ENCODE measurements around the gene C7orf25.
A peak's percentile ranks its signal among the peaks of the same experiment; 100 is the strongest.

C7orf25 gene

GRCh38 chr7:42931834-42932651 is 20.2 kb upstream of the C7orf25 start, which contains the start of the genes MRPL32 and PSMA2:
TSS of gene MRPL32 (plus strand) at chr7:42932376. CDS start at chr7:42932387, 11 bp downstream.
TSS of gene PSMA2 (minus strand) at chr7:42932174. CDS start at chr7:42932158, 16 bp downstream.
- H3K36me3 ChIP-seq (replicated peaks; ENCODE audit: low read depth, low read length): peaks cover 39% of the 10 kb centered on the region
- H3K4me1 ChIP-seq (ENCODE audit: low read length): peaks cover 53% of the 10 kb centered on the region

DNA sequence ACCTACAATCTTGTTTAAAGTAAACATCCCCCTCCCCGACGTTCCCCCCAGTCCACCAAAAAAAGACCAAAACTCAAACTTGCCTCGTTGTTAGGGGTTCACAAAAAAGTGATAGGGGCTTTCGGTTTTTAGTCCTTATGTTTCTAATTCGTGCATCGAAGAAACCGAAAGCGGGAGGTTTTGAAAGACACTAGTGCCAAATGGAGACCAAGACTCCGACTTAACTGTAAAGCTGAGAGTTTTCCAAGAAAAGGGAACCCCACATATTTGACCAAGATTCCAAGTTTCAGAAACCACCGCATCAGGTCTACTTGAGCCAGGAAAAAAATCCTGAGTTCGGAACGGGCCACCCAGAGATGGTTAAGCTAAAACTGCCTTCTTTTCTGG is 19.6 kb upstream of the C7orf25 start:
- peak overlapping the region; percentile 30; the same call in 1 of the 2 replicates for H2AFZ ChIP-seq (ENCODE audit: low read depth, low read length)
- no peaks in the 10 kb centered on the region for H3K9me3 ChIP-seq (ENCODE audit: insufficient read depth, low read length)
- H3K4me2 ChIP-seq (ENCODE audit: low read length): peak overlapping the region; percentile 92
- peaks cover 89% of the 10 kb centered on the region for H3K79me2 ChIP-seq (ENCODE audit: low read length)
- H3K27me3 ChIP-seq (ENCODE audit: low read depth, low read length): no peaks in the 10 kb centered on the region
- peak overlapping the region; percentile 93 for H3K9ac ChIP-seq (ENCODE audit: low read length)
- H4K20me1 ChIP-seq (ENCODE audit: insufficient read depth, low read length): peaks cover 46% of the 10 kb centered on the region
- peak overlapping the region; percentile 86 for H3K4me3 ChIP-seq (ENCODE audit: low read length)
- peaks cover 40% of the 10 kb centered on the region for H3K36me3 ChIP-seq (replicated peaks; ENCODE audit: low read depth, low read length)
- peaks cover 48% of the 10 kb centered on the region for H3K4me1 ChIP-seq (ENCODE audit: low read length)
- H3K27ac ChIP-seq (ENCODE audit: low read length): peak overlapping the region; percentile 59
- TF ChIP-seq CTCF (IDR thresholded peaks at IDR 0.05; ENCODE audit: low read depth, low read length): no peak
- TF ChIP-seq EZH2phosphoT487 (IDR thresholded peaks at IDR 0.05; ENCODE audit: low read depth): no peak

More at GRCh38 chr7:42931834-42932651, 20.2 kb upstream of the C7orf25 start, which contains the start of the genes MRPL32 and PSMA2:
- Histone ChIP-seq H3K27ac (ENCODE audit: low read length) (peak within 1 kb of the TSS; percentile 59), H3K9me3 (ENCODE audit: insufficient read depth, low read length) (no peaks in the 10 kb centered on the region), H2AFZ (ENCODE audit: low read depth, low read length) (peak within 1 kb of the TSS; percentile 30; the same call in 1 of the 2 replicates), H3K4me3 (ENCODE audit: low read length) (peak within 1 kb of the TSS; percentile 86), H4K20me1 (ENCODE audit: insufficient read depth, low read length) (peaks cover 46% of the 10 kb centered on the region), H3K27me3 (ENCODE audit: low read depth, low read length) (no peaks in the 10 kb centered on the region), H3K4me2 (ENCODE audit: low read length) (peak within 1 kb of the TSS; percentile 92), H3K9ac (ENCODE audit: low read length) (peak within 1 kb of the TSS; percentile 99), H3K79me2 (ENCODE audit: low read length) (peaks cover 87% of the 10 kb centered on the region)
- TF ChIP-seq CTCF (IDR thresholded peaks at IDR 0.05; ENCODE audit: low read depth, low read length) (no peak), EZH2phosphoT487 (IDR thresholded peaks at IDR 0.05; ENCODE audit: low read depth) (no peak)

GRCh38 chr7:42930889-42931288 is 19.0 kb upstream of the C7orf25 start:
- Histone ChIP-seq H3K4me3 (ENCODE audit: low read length) (peak overlapping the region; percentile 86), H3K9me3 (ENCODE audit: insufficient read depth, low read length) (no peaks in the 10 kb centered on the region), H3K79me2 (ENCODE audit: low read length) (peaks cover 93% of the 10 kb centered on the region), H3K4me2 (ENCODE audit: low read length) (peak overlapping the region; percentile 92), H3K27me3 (ENCODE audit: low read depth, low read length) (no peaks in the 10 kb centered on the region), H3K9ac (ENCODE audit: low read length) (peak overlapping the region; percentile 93), H3K36me3 (replicated peaks; ENCODE audit: low read depth, low read length) (peaks cover 42% of the 10 kb centered on the region), H4K20me1 (ENCODE audit: insufficient read depth, low read length) (peaks cover 46% of the 10 kb centered on the region), H2AFZ (ENCODE audit: low read depth, low read length) (no peak overlapping the region), H3K27ac (ENCODE audit: low read length) (peak overlapping the region; percentile 59; the same call in 1 of the 2 replicates), H3K4me1 (ENCODE audit: low read length) (peaks cover 43% of the 10 kb centered on the region)
- no peak for TF ChIP-seq CTCF (IDR thresholded peaks at IDR 0.05; ENCODE audit: low read depth, low read length)
- TF ChIP-seq EZH2phosphoT487 (IDR thresholded peaks at IDR 0.05; ENCODE audit: low read depth): no peak

- Histone ChIP-seq H3K9ac (ENCODE audit: low read length) (no peak overlapping the region), H3K9me3 (ENCODE audit: insufficient read depth, low read length) (no peaks in the 10 kb centered on the region), H3K4me2 (ENCODE audit: low read length) (peak overlapping the region; percentile 5; the same call in 1 of the 2 replicates), H3K79me2 (ENCODE audit: low read length) (peaks cover 99% of the 10 kb centered on the region), H4K20me1 (ENCODE audit: insufficient read depth, low read length) (peaks cover 49% of the 10 kb centered on the region), H3K27ac (ENCODE audit: low read length) (no peak overlapping the region), H3K27me3 (ENCODE audit: low read depth, low read length) (no peaks in the 10 kb centered on the region), H3K36me3 (replicated peaks; ENCODE audit: low read depth, low read length) (peaks cover 46% of the 10 kb centered on the region), H2AFZ (ENCODE audit: low read depth, low read length) (no peak overlapping the region), H3K4me1 (ENCODE audit: low read length) (peaks cover 31% of the 10 kb centered on the region), H3K4me3 (ENCODE audit: low read length) (no peak overlapping the region)
- TF ChIP-seq CTCF (IDR thresholded peaks at IDR 0.05; ENCODE audit: low read depth, low read length): no peak
- no peak for TF ChIP-seq EZH2phosphoT487 (IDR thresholded peaks at IDR 0.05; ENCODE audit: low read depth)
Measured at GRCh38 chr7:42929449-42929848, 17.6 kb upstream of the C7orf25 start.

All from OCI-LY3 (cell line).